GM19025 (cell line): ENCODE results near the gene MAST3.
A peak's percentile ranks its signal among the peaks of the same experiment; 100 is the strongest.
"Not testable (repeated sequence)": the region's sequence is repeated elsewhere in the genome, so short reads cannot be mapped to it uniquely, and the experiment has no call there.

Experiments
- ATAC-seq: cut with Tn5 transposase; IDR thresholded peaks from one replicate; pipeline ENCODE4 v1.9.1; 2021; ENCODE audit warnings: mild to moderate bottlenecking, low read depth, moderate library complexity; ENCODE audit not compliant: unreplicated experiment

Gene MAST3

GRCh38 chr19:18085702-18086457 is 11.7 kb upstream of the MAST3 start:
- ATAC-seq, result no peak

DNA sequence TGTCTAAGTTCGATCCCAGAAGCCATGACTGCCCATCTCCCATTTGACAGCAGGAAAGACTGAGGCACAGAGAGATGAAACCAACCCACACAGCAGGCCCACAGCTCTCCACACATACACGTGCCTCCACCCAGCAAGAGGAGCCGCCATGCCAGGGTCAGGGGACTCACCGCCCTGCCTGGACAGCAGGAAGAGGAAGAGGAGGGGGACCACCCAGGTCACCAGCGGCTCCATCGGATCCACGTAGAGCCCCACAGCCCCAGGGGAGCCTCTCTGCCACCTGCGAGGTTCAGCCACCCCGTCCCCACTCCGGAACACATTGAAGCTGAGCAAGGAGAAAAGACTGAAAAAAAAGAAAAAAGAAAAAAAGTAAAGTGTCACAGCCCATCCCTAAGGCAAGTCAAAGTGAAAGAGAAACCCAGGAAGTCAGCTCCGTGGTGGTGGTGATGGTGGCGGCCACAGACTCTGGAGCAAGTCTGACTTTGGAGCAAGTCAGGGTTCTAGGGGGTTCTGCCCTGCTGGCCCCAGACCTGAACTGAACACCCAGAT is 10.9 kb upstream of the MAST3 start, which contains the start of gene IL12RB1:
Gene IL12RB1 (minus strand): TSS at position 345 of the 549 bp plus-strand sequence. CDS start 111 bp downstream, at position 234.
- no peak for ATAC-seq

DNA sequence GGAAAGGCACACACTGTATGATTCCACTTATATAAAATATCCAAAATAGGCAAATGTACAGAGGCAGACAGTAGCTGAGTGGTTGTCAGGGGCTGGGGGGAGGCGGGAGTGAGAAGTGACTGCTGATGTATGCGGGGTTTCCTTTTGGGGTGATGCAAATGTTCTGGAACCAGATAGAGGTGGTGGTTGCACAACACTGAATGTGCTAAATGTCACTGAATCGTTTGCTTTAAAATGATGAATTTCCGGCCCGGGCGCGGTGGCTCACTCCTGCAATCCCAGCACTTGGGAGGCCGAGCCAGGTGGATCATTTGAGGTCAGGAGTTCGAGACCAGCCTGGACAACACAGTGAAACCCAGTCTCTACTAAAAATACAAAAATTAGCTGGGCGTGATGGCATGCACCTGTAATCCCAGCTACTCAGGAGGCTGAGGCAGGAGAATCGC is 8.5 kb upstream of the MAST3 start:
- ATAC-seq, result peak; percentile 40

GRCh38 chr19:18089726-18090125 is 7.9 kb upstream of the MAST3 start:
- no peak for ATAC-seq

DNA sequence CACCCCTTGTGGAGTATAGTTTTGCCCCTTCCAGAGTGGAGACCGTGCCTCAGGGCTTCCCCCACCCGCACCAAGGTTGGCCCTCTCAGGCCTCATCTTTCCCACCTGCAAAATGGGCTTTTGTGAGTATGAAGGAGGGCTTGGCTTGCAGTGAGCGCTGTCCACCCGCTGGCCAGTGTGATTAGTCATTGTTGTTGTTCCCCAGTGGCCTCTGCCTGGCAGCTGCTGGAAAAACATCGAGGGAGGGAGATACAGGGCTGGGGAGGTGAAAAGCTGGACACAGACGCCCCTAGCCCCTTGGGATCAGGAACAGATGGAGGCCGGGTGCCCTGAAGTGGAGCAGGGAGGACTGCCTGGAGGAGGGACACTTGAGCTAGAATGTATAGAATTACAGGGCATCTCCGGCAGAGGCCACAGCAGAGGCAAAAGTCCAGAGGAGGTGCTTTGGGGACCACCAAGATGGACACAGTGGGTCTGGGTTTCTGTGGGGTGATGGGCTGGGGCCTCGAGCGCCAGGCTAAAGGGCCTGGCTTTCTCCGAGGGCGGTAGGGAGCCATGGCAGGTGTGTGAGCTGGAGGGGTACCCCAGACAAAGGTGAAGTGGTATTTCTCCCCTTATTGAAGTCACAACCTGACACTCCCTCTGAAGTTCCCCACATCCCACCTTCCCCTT is 6.9 kb upstream of the MAST3 start:
- ATAC-seq, result no peak

GRCh38 chr19:18091217-18091608 is 6.4 kb upstream of the MAST3 start:
- no peak for ATAC-seq

DNA sequence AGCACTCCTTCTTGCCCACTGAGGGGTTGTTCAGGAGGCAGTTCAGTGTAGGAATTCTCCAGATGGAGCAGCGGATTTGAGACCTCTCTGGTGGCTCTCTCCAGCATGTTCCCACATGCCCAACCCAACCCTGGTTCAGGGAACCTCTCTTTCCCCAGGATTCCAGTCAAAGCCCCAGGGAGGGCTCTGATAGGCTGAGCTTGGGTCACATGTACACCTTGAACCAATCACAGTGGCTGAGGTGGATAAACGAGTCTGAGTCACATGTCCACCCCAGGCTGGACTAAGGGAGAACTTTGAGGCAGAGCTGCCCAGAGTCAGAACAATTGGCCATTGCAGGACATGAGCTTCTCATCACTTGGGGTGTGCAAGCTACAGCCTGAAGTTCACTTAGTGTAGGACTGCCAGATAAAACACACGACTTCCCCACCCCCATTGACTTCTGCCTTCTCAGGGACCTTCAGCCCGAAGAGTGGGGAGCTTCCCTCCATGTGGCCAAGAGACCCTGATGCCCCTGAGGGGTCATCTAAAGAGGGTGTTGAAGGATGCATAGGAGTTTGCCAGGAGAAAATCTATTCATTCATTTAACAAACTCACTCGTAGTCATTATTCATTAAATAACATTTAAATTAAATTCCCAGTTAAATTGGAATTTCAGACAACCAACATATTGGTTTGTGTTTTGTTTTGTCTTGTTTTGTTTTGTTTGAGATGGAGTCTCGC is 4.0 kb upstream of the MAST3 start:
- ATAC-seq, result no peak

DNA sequence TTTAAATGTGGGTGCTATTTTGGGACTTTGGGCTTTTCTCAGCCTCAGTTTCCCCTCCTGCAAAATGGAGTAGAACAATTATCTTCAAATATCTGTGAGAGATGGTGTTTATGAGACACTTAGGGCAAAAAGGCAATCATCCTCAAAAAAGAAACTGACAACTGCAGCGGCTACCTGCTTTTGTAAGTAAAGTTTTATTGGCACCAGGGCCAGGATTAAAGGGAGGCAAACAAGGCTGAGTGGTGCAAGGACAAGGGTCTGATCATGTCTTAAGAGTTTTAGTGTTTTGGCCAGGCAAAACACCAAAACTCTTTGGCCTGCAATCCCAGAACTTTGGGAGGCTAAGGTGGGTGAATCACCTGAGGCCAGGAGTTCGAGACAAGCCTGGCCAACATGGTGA is 1.3 kb upstream of the MAST3 start:
- no peak for ATAC-seq

DNA sequence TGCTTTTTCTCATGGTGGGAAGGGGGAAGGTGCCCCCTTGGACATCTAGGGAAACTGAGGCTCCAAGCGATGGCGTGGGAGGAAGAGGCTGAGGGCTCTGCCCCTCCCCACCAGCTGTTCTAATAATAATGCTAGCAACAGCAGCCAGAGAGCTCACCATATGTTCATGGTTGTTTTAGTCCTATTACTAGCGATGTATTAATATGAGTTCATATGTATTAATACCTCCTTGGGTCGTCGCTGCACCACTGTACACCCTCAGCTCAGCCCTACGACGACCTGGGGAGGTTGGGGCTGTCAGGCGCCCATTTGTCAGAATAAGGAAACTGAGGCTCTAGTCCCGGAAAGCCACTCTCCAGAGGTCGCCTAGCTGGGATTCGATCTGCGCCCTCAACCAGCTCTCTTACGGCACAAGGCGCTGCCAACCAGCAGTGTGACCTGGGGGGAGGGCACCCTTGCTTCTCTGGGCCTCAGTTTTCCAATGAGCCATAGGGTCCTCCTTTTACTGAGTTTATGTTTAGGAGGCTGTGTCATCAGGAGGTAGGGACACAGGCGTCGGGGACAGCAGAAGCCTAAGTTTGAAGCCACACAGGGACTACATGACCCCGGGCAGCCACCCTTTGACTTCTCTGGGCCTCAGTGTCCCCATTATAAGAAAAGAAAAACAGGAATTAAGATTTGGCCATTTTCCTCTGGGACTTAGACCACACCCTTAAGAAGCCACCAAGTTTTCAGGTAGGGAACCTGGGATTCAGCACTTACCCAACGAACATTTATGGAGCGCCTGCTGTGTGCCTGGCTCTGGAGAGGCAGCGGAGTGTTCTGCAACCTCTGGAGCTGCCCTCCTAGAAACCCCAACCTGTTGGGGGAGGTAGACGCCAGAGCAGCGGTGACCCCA is 664 bp downstream of the MAST3 start:
- no peak for ATAC-seq

- no peak for ATAC-seq
Observed at GRCh38 chr19:18098891-18099622, 1.5 kb downstream of the MAST3 start.

DNA sequence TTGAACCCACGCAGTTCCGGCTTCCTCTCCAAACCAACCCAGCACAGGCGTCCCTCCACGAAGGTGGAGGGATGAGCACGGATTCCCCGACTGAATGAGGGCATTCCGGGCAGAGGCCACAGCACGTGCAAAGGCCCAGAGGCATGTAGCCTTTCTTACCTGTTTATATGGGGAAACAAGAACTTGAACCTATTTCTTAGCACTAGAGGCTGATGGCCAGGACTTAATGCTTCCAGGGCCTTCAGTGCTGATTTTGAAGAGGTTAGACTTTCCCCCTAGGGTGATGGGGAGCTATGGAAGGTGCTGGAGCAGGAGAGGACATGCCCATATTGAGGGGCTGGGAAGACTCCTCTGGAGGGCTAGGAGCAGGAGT is 2.0 kb downstream of the MAST3 start:
- no peak for ATAC-seq

DNA sequence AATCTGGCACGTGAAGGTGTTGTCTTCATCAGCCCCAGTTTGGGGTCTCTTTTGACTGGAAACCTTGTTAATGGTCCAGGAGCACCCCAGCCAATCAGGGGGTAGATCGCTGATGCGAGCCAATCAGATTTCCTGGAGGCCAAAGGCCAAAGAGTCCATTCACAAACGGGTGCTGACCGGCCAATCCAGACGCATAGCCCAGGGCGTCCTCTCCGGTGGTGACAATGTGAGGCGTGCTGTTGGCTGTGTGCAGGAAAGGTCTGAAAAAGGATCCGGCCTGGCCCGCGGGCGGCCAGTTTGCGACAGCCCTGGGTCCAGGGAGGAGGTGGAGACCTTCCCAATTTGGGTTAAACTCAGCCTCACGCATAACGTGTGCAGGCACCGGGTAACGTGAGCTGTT is 3.1 kb downstream of the MAST3 start:
- ATAC-seq, result no peak

GRCh38 chr19:18101268-18101667 is 3.7 kb downstream of the MAST3 start:
- no peak for ATAC-seq

GRCh38 chr19:18102916-18103542 is 5.5 kb downstream of the MAST3 start:
- ATAC-seq, result no peak

DNA sequence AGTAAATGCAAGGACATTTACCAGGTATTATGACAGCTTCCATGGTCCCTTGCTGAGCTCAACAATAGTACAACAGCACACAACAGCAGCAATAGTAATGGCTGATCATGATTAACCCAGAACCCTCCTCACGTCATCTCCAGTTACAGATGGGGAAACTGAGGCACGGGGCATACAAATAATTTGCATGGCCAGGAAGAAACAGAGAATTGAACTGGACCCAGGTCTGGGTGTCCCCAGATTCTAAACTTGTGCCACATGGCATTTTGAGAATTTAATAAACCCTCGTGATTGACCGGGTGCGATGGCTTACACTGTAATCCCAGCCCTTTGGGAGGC is 7.2 kb downstream of the MAST3 start:
- ATAC-seq, result no peak

GRCh38 chr19:18105259-18105658 is 7.7 kb downstream of the MAST3 start:
- ATAC-seq, result not testable (repeated sequence)

DNA sequence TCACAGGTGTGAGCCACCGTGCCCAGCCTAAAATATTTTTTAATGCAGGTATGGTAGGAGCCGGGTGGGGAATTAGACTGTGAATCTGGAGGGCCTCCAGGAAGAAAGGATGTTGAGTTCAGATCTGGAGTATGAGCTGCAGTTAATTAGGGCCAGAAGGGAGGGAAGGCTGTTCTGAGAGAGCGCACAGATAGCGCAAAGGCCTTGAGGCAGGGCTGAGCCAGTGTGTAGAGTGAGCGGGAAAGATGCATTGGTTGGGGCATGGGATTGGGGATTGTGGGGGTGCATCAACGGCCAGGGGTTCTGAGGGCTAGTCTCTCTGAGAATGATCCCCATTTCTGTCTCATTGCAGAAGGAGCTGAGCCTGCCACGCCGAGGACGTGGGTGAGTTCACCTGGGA is 9.7 kb downstream of the MAST3 start:
- ATAC-seq, result no peak

- ATAC-seq, result no peak
Observed at GRCh38 chr19:18108897-18109296, 11.3 kb downstream of the MAST3 start.

DNA sequence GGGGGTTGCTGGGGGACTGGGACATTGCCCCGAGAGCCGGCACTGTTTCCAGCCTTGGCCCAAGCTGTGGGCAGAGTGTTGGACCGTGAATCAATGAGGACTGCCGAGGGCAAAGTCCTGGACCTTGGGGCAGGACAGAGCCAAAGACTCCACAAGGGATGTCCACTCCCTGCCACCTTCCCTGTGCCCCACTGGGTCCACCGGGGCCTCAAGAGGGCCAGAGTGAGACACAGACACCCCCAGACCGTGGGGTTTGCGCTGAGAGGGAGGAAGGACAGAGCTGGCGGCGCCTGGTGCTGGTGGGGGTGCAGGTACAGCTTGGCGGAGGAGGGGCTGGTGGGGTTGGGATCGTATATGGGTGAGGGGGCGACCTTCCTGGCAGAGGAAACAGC is 11.8 kb downstream of the MAST3 start:
- ATAC-seq, result no peak
